ENCODE results near the gene CYP2A6.

Gene CYP2A6

DNA sequence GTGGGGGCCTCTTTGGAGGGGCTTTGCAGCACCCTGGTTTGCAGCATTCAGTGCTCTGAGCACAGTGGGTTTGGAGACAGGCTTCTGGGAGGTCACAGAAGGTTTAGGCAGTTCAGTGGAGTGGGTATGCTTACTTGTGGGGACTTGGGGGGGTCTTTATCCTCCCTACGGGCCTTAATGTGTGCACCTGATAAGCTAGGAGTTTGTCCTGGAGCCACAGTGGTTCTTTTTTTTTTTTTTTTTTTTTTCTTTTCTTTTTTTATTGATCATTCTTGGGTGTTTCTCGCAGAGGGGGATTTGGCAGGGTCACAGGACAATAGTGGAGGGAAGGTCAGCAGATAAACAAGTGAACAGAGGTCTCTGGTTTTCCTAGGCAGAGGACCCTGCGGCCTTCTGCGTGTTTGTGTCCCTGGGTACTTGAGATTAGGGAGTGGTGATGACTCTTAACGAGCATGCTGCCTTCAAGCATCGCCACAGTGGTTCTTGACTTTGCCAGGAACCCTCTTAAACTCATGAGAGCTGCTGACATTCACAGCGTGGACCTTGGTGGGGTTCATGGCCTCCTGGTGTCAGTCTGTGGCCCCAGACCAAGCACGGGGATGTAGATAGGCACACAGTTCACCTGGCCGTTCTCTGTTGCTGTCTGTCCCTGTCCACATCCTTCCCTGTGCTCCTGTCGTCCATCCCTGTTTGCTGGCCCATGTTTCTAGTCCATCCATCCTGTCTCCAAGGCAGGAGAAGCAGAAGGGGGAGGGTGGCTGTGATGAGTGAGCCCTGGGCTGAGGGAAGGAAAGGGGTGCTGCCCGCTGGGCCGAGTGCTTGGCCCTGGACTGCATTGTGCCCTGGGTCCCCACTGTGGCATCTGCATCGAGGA, 48.6 kb downstream of the CYP2A6 start:
- no peak for DNase-seq

GRCh38 chr19:40800997-40801377, 49.3 kb downstream of the CYP2A6 start:
- DNase-seq: no peak

GRCh38 chr19:40800339-40800996, 49.8 kb downstream of the CYP2A6 start:
- DNase-seq: no peak

- DNase-seq: no peak
Observed at GRCh38 chr19:40799558-40800338, 50.5 kb downstream of the CYP2A6 start.

DNA sequence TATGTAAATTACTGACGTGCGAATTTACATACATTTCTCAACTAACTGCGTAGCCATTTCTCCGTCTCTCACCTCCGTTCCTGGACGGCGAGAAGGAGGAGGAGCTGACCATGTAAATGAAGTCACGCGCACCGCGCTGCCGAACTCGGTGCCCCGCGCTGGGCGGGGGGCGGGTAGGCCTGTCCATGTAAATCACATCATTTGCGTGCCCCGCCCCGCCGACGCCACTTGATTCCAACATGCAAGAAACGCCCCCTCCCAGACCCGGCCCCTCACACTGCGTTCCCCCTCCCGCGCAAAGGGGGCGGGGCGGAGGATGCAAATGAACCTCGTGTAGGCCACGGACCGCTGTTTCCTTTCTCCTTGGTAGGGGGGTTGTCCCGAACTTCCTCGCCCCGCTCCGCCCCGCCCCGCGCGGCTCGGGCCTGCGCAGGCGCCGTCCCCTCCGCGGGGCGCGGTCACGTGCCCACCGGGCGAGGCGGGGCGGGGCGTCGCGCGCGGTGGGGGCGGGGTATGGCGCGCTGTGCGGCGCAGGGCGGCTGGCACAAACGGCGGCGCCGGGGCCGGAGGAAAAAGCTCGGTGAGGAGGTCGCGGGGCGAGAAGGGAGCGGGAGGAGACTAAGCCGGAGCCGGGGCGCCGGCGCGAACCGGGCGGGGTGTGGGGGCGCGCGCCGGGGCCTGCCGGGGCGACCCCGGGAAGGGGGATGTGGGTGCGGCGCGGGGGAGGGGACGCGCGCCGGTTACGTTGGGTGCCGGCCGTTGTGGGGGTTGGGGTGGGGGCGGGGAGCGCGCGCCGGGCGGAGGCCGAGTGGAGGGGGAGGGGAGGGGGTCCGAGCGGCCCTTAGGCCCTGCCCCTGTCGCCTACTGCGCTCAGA, 51.3 kb downstream of the CYP2A6 start, which contains the start of gene EGLN2:
EGLN2 (plus strand) TSS at position 509 of the 875 bp plus-strand sequence. CDS start 1,382 bp downstream, outside the sequence.
- peak; percentile 100 for DNase-seq

- peak; percentile 78 for DNase-seq
Observed at GRCh38 chr19:40797963-40798682, 52.1 kb downstream of the CYP2A6 start.

DNA sequence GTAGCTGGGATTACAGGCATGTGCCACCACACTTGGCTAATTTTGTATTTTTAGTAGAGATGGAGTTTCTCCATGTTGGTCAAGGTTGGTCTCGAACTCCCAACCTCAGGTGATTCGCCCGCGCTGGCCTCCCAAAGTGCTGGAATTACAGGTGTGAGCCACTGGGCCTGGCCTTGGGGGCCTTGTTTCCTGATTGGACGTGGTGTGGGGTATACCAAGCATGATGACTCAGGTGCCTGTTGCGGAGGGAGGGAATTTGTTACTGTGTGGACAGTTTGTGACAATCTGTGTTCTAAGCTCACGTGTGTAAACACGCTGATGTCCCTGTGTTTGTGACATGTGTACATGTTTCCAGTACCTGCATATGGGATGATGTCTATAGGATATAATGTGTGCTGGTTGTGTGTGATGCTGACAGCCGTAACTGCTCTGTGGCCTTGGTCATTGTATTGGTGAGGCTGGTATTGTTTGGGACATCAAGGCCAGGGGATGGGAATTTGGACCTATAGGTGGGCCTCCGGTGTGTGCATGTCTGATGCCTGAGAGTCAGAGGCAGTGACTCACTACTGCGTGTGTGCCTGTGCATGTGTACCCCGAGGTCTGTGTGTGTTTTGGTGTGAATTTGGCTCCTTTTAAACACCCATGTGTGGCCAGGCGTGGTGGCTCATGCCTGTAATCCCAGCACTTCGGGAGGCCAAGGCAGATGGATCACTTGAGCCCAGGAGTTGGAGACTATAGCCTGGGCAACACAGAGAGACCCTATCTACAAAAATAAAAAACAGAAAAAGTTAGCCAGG, 52.9 kb downstream of the CYP2A6 start:
- no peak for DNase-seq

Data from stimulated activated CD4-positive, alpha-beta T cell treated with anti-CD3 and anti-CD28 coated beads, Interleukin-1b, Interleukin-23, amount 100 ng/mL, for 48 hours (primary cell).